GM23338 (cell line): ENCODE data around the gene TTC39B.

Experiments used
- CTCF ChIP-seq, 2 experiments: fragments of 200-600 bp in 1 of 2; sonication (generic) in 1 of 2; conservative IDR thresholded peaks; 2 replicates each; pipeline versions ENCODE4 v1.5.1 to v1.6.1; 2016 to 2017; ENCODE audit warnings: antibody characterized with exemption in 2 of 2, low read depth in 2 of 2, mild to moderate bottlenecking in 2 of 2, moderate library complexity in 1 of 2
- JUNB ChIP-seq: IDR thresholded peaks from one replicate; pipeline ENCODE4 v1.6.1; 2016; ENCODE audit warnings: antibody characterized with exemption; ENCODE audit not compliant: unreplicated experiment
- POLR2AphosphoS5 ChIP-seq: IDR thresholded peaks from 2 replicates; pipeline ENCODE4 v1.6.1; 2016; ENCODE audit warnings: antibody characterized with exemption, low read depth

GRCh38 chr9:15299374-15299939 lies 7.6 kb downstream of the TTC39B start:
- TF ChIP-seq CTCF (conservative IDR thresholded peaks at IDR 0.05; ENCODE audit: low read depth in 2 of 2) (no peak), POLR2AphosphoS5 (no peak), JUNB (no peak)
